Stimulated activated CD4-positive, alpha-beta T cell treated with anti-CD3 and anti-CD28 coated beads, Interleukin-1b, Interleukin-23, amount 100 ng/mL, for 24 hours (primary cell): ENCODE data around the gene PSMD1.
"Not testable (repeated sequence)": the region's sequence is repeated elsewhere in the genome, so short reads cannot be mapped to it uniquely, and the experiment has no call there.

Source experiments
- DNase-seq, 4 experiments: peaks; one replicate each; pipeline ENCODE4 v3.0.0-alpha.2; 2020; ENCODE audit warnings: low read depth in 4 of 4, low spot score in 1 of 4

Gene PSMD1

DNA sequence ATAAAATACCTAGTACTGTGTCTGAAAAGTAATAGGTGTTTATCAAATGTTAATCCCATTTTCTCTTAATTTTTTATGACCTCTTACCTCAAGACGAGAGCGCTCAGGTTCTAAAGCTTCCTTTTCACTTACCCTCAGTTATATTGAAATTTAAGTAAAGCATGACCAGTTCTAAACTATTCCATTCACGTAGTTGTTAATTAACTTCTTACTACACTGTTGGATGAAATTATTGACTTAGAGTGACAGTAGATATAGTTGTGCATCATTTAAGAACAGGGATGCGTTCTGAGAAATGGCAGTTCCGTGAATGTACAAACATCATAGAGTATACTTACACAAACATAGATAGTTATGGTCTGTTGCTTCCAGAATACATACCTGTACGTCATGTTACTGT lies 88.2 kb downstream of the PSMD1 start:
- no peak for DNase-seq

DNA sequence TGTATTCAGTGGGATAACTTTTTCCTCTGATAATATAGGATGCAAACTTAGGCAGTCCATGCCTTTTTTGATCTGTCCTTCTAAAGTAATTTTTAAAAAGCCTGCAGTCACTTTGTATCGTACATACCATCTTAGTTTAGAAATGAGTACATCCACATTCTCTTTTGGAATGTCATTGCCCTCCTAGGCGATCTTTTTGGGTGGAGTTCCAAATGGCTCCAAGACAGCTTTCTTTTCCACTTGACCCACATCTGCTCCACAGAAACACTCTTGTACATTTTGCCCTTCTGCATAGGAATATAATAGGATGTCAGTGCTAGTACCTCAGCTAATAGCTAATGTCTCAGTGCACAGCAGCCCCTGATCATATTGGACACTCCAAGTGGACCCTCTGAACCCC lies 90.0 kb downstream of the PSMD1 start:
- no peak for DNase-seq

DNA sequence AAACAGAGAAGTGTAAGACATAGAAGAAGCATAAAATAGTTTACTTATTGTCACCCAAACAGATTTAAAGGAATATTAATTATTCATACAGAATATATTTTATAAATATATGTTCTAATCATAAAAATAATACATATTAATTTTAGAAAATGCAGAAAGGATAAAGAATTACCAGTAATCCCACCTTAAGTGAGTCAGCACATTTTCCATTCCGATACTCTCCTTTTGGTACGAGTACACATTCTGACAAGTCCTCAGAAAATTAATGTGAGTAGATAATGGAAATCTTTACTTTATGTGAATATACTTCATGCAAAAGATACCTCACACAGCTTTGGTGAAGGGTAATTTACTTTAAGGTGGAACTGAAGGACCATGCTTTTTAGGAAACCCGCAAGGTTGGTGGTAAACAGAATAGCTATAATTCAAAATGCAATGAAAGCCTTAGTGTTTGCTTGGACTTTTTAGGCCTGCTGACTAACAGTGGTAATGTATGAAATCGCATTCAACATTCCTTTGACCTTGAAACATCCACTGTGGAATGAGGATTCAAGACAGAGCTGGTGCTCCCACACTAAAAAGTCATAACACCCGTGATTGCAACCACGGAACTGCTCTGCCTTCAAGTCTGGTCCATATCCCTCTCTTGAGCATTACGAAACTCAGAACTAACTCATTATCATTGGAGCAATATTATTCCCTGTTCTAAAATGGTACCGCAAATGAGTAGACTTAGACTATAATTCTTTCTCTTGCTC lies 96.3 kb downstream of the PSMD1 start:
- DNase-seq: no peak

DNA sequence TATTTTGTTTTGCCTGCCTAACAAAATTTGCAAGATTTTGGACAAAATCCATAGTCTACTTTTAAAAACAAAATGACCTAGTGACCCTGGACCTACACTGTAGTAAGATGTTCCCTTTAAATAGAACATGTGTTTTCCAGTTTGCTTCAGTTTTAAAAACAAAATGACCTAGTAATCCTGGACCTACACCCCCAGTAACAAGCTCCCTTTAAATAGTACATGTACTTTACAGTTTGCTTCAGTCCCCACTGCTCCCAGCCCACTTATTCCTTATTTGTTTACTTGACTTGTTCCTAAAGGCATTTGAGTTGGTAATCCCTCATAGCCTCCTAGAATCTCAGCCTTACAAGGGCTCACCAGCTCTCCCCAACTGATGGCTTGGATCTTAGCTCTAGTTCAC lies 102.6 kb downstream of the PSMD1 start:
- no peak for DNase-seq

DNA sequence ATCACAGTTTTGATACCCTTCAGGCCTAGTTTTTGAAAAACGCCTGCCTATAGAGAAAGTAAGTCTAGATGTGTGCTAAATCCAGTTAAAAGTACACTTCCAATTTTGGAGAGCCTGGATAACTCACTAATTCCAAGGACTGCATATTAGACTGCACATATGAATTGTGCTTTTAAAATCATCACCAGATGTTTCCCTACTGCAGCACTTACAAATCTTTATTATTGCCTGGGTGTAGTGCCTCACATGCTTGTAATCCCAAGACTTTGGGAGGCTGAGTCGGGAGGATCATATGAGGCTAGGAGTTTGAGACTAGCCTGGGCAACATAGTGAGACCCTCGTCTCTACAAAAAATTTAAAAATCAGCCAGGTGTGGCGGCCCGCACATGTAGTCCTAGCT lies 104.0 kb downstream of the PSMD1 start:
- no peak for DNase-seq

DNA sequence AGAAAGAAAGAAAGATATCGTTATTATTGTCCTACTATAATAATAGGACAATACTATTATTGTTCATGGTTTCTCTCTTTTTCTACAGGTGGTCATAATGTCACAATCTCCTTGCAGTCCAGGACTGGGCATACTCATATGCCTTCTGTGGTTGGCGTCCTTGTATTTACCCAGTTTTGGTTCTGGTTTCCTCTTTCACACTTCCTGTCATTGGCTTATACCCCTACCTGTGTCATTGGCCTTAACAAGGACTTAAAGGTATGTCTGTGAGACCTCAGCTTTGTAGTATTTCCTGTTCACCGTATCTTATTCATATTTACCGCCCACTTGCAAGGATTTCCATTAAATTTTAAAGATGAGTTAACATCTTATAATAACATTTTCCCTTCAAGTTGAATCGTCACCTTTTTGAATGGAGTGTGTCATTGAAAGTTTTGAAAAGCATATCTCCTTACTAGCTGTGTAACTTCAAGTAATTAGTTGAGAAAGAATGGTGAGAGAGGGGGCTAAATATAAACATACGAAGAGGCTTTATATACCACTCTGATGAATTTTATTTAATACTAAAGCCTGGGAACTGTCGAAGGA lies 104.7 kb downstream of the PSMD1 start:
- DNase-seq: no peak

DNA sequence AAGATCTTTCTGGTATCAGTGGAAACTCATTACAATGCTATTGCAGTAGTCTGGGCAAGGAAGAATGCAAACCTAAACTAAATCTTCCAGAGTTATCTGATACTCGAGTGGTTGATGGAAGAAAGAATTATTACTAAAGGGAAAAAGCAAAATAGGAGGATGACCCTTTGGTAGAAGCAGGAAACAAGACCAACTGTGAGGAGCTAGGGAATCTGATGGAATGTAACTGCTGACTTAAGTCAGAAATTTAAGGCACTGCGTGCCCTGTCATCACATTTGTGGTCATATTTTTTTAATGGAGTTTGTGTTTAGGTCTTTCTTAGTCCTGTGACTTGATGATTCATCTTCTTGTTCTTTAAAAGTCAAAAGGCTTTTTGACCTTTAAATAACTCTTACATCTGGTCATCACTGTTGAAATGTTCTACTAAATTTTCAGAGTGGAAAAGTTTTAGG lies 105.2 kb downstream of the PSMD1 start:
- DNase-seq: no peak

DNA sequence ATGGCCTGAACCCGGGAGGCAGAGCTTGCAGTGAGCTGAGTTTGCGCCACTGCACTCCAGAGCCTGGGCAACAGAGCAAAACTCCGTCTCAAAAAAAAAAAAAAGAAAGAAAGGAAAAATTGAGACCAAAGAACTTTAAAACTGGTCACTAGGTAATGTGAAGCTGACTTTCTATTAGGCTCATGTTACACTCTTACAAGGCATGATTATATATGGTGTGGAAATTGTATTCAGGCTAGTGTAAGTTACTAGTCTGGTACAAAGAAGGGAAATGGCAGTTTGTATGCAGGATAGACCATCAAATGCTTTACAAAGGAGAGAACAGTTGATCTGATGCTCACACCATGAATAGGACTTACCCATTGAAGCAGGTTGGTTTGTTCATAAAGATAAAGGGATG lies 106.3 kb downstream of the PSMD1 start:
- no peak for DNase-seq

DNA sequence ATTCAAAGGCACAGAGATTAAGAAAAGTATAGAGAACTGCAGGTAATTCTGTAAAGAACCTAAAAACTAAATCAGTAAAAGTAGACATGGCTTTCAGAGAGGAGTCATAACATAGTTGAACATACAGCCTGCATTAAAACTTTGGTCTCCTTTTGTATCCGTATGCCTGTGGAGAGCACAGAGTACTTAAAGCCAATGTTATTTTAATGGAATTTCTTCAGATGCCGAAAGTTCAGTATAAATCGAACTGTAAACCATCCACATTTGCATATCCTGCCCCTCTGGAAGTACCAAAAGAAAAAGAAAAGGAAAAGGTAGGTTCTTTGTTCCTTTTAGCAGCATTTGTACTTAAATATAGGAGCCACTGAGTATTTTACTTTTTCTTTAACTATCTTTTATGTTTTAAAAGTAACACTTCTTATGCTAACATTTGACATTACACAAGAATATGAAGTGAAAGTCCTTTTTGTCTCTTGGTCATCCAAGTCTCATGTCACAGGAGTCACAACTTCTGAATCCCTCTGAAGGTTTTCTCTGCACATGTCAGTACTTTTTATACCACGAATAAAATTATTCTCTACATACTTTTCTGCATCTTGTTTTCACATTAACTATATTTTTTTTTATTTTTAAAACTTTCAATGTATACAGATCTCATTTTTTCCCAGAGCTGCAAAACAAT lies 106.9 kb downstream of the PSMD1 start:
- DNase-seq: no peak

DNA sequence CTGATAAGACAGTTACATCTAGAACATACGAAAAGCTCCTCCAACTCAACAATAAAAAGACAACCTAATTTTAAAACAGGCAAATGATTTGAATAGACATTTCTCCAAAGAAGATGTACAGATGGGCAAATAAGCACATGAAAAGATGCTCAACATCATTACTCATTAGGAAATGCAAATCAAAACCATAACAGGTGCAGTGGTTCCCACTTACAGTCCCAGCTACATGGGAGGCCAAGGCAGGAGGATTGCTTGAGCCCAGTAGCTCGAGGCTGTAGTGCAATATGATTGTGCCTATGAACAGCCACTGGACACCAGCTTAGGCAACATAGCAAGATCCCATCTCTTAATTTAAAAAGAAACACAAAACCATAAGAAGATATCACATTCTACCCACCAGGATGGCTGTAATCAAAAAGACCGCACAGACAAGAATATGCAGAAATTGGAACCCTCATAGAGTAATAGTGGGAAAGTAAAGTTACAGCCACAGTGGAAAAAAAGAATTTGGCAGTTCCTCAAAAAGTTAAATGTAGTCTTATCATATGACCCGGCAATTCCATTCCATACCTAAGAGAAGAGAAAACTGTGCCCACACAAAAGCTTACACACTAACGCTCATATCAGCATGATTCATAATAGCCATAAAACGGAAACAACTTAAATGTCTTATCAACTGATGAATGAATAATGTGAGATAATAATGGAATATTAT lies 111.2 kb downstream of the PSMD1 start:
- DNase-seq: no peak

DNA sequence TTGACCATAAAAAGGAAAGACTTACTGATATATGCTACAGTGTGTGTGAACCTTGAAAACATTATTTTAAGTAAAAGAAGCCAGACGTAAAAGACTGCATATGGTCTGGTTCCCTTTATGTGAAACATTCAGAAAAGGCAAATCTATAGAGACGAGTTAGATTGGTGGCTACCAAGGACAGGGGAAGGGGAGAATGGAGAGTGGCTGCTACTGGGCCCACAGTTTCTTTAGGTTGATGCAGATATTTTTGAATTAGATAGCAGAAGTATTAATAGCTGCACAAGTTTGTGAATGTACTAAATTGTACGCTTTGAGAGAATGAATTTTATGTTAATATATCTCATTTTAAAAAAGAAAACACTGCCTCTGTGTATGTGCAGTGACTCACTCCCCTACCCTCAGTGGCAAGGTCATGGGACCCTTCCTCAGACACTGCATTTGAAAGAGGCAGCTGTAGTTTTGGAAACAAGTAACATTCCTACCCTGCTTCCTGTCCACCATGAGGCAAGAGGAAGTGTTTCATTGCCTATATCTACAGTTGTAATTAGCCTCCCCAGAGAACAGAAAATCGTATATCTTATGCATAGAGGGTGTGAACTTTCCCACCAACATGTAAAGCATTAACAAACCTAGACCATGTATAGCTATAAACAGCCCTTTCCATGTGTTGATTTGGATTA lies 111.9 kb downstream of the PSMD1 start:
- no peak for DNase-seq

DNA sequence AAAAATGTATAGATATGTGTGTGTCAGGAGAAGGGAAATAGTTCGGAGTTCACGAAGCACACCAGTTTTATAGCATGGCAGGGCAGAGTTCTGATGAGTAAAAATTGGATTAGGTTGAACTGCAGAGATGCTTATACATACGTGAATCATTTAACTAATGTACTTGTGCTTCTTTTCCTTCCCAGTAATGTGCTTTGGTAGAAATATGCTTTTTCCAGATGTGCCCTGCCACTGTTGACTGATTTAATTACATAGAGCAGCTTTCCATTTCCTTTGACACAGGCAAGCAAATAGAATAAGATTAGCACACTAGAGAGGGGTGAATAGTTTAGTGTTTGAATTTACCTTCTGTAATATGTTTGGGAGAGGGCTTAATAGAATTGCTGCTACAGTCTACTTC lies 112.8 kb downstream of the PSMD1 start:
- DNase-seq: no peak

DNA sequence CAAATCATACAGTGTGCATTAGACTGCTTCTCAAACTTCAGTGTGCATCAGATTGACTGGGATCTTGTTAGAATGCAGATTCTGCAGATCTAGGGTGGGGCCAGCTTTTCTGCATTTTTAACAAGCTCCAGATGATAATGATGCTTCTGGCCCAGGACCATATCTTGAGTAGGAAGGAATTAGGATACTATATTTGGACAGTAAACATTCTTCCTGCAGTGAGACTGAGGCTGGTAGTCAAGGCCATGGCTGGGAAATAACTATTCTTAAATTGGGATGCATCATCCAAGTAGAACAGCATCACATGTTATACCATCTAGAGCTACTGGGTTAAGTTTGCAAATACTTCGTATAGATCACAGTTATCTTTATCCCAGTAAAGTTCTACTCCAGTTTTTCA lies 113.4 kb downstream of the PSMD1 start:
- no peak for DNase-seq

DNA sequence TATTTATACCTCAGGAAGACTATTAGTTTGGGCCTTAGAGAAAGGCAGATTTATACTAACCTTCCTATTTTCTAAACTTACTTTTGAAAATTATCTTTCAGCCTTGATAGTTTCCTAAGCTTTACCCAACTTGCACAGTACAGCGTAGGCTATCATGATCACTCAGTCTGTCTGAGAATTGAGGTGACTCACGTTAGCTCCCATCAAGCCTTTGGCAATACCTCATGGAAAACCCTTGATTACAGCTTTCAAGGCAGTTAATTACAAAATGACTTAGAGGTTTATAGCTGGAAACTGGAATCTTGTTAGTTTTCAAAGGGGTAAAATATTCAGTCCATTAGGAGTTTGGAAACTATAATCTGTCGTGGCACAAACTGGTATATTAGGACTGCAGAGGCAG lies 115.4 kb downstream of the PSMD1 start:
- DNase-seq: no peak

DNA sequence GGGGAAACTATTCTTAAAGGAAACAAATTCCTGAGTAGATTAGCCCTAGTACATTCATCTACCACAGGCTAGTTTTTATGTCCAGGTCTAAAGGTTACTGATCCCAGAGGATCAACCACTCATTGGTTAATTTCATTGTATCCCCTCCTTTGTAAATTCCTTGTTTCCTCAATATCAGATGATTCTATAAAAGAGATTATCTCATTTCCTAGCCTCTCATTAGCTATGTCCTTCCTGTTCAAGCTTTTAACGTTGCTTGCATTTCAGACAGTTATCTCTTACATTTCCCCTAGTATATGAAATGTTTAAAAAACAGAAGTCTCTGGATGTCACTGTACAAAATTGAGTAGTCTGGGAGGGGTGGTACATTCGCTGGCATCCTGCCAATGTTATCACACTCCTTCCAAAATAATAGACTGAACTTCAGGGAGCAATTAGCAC lies 117.6 kb downstream of the PSMD1 start:
- no peak for DNase-seq

DNA sequence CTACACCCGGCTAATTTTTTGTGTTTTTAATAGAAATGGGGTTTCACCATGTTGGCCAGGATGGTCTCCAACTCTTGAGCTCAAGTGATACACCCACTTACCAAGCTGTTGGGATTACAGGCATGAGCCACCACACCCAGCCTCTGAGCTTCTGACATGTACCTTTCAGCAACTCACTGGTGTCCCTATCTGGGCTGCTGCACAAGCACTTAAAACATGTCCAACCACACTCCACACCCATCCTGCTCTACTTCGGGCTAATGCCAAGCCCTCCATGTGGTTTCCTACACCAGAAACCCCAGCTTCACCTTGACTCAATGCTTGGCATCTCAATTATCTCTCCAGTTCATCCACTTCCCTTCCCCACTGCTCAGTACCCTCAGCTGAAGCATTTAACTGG lies 119.4 kb downstream of the PSMD1 start:
- no peak for DNase-seq

DNA sequence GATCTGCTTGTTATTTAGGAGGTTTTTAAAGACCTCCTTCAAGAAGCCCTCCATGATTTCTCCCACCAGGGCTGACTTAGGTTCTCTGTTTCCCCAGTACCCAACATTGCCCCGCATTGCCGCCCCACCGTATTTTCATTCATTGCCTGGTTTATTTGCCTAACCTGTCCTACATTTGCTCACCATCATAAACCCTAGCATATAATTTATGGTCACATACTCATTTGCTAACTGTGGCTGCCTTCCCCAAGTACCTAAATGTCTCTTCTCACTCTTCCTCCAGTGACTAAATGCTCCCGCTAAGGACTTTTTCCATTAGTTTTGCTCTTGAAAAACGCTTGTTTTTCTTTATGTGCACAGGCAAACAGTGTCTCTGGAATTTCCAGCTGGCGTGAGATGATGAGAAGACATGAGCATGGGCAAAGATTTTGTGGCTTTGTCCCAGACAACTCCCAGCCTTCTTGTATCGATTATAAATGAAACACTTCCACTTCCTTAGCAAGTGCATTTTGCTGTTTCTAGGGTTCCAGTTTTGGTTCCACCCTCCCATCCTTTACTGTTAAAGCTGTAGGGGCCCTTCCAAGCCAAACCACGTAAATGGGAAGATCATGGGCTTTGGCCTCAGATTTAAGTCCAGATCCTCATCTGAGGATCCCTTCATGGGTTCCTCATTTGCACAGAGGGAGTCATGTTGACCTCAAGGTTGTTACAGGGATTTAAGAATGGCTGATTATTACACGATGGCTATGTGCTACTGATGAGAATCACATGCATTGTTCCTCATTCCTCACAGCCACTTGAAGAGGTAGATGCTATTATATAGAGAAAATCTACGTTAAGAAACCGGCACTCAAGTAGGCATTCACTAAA lies 120.7 kb downstream of the PSMD1 start:
- no peak for DNase-seq

DNA sequence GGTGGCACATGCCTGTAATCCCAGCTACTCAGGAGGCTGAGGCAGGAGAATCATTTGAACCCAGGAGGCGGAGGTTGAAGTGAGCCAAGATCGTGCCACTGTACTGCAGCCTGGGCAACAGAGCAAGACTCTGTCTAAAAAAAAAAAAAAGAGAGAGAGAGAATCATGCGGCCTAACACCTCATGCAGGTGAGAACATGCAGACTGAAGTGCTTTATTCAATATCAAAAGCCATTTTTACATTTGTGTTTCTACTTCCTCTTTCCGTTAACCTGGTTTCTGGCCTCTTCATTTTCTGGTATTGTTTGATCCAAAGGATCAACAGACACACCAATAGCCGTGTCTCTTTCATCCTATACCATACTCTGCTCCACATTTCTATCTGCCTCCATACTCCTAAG lies 122.1 kb downstream of the PSMD1 start:
- DNase-seq: not testable (repeated sequence)

DNA sequence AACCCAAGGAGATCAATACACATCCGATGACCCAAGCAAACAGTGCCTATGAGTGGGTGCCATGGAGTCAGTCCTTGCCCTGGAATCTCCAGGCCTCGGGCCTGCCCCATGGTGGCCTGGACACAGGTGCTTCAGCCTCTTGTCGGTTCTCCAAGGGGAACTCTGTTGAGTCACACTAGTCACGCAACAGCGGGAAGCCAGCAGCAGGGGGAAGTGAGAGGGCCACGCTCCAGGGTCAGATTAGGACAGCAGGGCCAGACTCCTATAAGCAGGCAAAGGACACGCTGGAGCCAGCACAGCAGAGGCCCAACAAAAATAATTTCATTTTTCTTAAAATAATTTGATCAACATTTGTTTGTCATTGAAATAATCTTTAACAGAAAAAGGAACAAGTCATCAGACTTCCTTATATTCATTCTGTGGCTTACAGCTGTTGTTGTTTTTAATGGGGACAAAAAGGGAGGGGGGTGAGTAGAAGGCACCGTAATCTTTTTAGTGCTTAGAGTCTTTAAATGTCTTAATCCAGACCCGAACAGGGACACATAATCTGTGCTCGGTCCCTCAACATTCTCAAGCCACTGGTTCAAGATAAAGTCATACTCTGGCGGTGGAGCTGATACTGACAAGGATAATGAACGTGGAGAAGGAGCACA lies 125.3 kb downstream of the PSMD1 start:
- no peak for DNase-seq

DNA sequence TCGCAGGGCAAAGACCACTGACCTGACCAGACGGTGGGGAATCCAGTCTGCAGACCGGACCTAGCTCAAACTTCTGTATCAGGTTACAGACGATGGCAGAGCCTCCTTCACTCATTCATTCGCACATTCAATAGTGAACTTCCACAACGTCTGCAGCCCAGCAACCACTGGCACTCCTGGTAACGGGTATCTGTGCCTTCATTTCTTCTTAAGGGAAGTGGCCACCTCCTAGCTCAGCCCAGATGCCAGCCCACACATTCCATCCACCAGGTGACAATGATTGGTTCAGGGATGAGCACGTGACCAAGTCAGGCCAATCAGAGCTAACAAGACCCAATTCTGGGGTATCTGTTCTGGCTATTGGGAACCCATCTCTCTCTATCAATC lies 125.8 kb downstream of the PSMD1 start:
- DNase-seq: no peak
